Activated CD4-positive, alpha-beta memory T cell treated with anti-CD3 and anti-CD28 coated beads, Interleukin-2, amount 10 ng/mL, durations not matched to agents 7 days and 5 days (primary cell): Measurements from ENCODE around the gene ULK4. TPM values are rescaled to one million over a fixed set of nuclear protein-coding genes. Genes with fewer than 3 reads are reported as not detected.

Source experiments
- CTCF ChIA-PET: fragments of 350-600 bp; sonication (Branson Sonifier 250); formaldehyde crosslinking; loops from one replicate; lab custom pipeline; 2021; ENCODE audit warnings: antibody characterized with exemption, inconsistent platforms; lab: Charles Lee
- POLR2A ChIA-PET: fragments of 350-600 bp; sonication (Branson Sonifier 250); formaldehyde crosslinking; loops from one replicate; lab custom pipeline; 2021; ENCODE audit warnings: antibody characterized with exemption; lab: Charles Lee
- DNase-seq: peaks from one replicate; pipeline ENCODE4 v3.0.0-alpha.2; 2020
- H3K27ac Mint-ChIP-seq: one replicate; pipeline ENCODE4 v1.8.0; 2021; ENCODE audit warnings: mild to moderate bottlenecking, mixed read lengths
- H3K27me3 Mint-ChIP-seq: one replicate; pipeline ENCODE4 v1.8.0; 2021; ENCODE audit warnings: mixed read lengths
- H3K36me3 Mint-ChIP-seq: one replicate; pipeline ENCODE4 v1.8.0; 2021; ENCODE audit warnings: low read depth, mixed read lengths
- H3K4me1 Mint-ChIP-seq: one replicate; pipeline ENCODE4 v1.8.0; 2021; ENCODE audit warnings: mixed read lengths
- H3K4me3 Mint-ChIP-seq: one replicate; pipeline ENCODE4 v1.8.0; 2021; ENCODE audit warnings: mild to moderate bottlenecking, mixed read lengths
- H3K9me3 Mint-ChIP-seq: one replicate; pipeline ENCODE4 v1.8.0; 2021; ENCODE audit warnings: mixed read lengths
- total RNA-seq, 2 experiments: library from RNA; stranded (reverse); gene quantifications; one replicate each; pipeline ENCODE4 v1.2.3, GENCODE V29; 2021

The ULK4 gene
- 10 to 100 TPM; 14.1 to 18.2 TPM for total RNA-seq

DNA sequence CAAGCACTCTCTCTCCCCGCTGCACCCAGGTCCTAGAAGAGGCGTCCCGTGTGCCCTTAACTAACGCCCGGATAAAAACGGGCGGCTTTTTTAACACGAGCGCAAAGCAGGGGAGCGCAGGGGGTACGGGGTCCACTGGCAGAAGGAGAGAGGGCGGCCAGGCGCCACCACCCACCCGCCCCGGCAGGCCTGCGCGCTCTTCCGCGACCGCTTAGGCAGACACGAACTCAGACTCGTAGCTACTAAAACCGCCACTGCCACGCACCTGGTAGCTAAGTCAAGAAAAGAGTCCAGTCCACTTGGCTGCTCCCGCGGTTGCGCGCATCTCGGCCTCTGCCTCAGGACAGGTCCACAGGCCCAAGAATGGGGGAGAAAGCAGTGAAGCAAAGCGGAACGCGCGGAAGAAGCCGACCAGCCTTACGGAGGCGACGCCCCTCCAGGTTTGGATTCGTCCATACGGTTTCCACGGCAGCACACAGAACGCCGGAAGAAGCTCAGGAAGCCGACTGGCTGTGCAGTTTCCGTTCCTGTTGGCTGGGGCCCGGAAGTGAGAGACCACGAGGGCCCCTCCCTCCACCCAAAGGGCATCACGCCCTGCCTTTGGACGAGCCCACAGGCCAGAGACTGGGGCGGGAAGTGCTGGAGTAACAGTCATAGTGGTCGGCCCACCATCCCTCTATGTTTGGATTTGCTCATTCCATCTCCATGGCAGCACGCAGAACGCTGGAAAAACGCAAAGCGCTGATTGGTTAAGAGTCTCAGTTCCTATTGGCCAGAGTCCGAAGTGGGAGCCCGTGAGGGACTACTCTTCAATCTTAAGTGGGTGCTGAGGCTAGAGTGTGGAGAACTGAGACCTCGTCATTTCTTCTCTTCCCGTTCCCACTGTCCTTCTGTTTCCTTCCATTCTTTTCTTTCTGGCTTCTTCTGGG is at the start of gene ULK4:
ULK4 (minus strand) TSS at position 353 of the 929 bp plus-strand sequence. CDS start 7,344 bp downstream, outside the sequence.
- Mint-ChIP-seq H3K9me3 (no peaks in the 10 kb centered on the region), H3K36me3 (no peaks in the 10 kb centered on the region), H3K27ac (peak within 1 kb of the TSS; percentile 89), H3K4me1 (peaks cover 25% of the 10 kb centered on the region), H3K4me3 (peak within 1 kb of the TSS; percentile 91), H3K27me3 (no peaks in the 10 kb centered on the region)
- DNase-seq = peak; percentile 97
- CTCF ChIA-PET = interaction anchor here (0.6 to 1.6 kb wide), 5 partner anchors 11 to 1646 kb away, joined by 3 to 5 read pairs (median 4); no protein-coding TSS in a partner anchor
- POLR2A ChIA-PET = interaction anchor here (0.9 to 2.1 kb wide), 9 partner anchors 10 to 762 kb away, joined by 3 to 25 read pairs (median 7); partner anchors contain the start of gene CTNNB1

DNA sequence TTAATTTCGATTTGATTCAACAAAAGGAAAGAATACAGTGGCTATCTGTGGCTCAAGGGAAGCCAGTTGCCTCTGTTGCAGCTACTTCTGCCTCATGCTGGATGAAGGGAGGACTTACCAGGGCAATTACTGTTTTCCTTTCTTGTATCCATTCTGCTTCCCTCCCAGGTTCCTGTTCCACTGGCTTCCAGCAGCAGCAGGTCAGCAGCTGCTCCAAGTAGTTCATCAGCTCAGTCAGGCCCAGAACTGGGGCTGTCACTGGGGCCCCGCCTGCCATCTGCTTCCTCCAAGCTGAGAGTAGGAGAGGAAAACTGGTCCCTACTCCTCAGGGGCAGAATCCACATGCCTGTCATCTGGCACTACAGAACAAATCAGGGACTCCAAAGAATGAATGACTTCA is 48.6 kb upstream of the ULK4 start:
- Mint-ChIP-seq H3K4me3 (no peak overlapping the region), H3K36me3 (peaks cover 3% of the 10 kb centered on the region), H3K4me1 (peaks cover 22% of the 10 kb centered on the region), H3K27ac (no peak overlapping the region), H3K27me3 (no peaks in the 10 kb centered on the region), H3K9me3 (no peaks in the 10 kb centered on the region)
- ChIA-PET CTCF (no interaction called here), POLR2A (interaction anchor here (1.3 kb wide), 1 partner anchor 185 kb away, joined by 3 read pairs; no protein-coding TSS in a partner anchor)
- DNase-seq = no peak

DNA sequence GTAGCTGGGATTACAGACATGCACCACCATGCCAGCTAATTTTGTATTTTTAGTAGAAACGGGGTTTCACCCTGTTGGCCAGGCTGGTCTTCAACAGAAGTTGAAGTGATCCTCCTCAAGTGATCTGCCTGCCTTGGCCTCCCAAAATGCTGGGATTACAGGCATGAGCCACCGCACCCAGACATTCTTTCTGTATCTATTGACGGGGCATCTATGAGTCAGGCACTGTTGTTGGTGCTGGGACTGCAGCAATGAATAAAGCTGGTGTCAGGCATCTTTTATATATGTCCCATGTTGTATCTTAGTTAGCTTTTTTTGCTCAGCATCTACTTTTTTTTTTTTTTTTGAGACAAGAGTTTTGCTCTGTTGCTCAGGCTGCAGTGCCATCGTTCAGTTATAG is 47.6 kb upstream of the ULK4 start:
- H3K36me3 Mint-ChIP-seq = peaks cover 3% of the 10 kb centered on the region
- DNase-seq = no peak
- ChIA-PET CTCF (no interaction called here), POLR2A (interaction anchor here (1.0 kb wide), 1 partner anchor 65 kb away, joined by 3 read pairs; no protein-coding TSS in a partner anchor)
- H3K4me3 Mint-ChIP-seq = no peak overlapping the region
- no peaks in the 10 kb centered on the region for H3K27me3 Mint-ChIP-seq
- peaks cover 11% of the 10 kb centered on the region for H3K4me1 Mint-ChIP-seq
- no peak overlapping the region for H3K27ac Mint-ChIP-seq
- no peaks in the 10 kb centered on the region for H3K9me3 Mint-ChIP-seq

DNA sequence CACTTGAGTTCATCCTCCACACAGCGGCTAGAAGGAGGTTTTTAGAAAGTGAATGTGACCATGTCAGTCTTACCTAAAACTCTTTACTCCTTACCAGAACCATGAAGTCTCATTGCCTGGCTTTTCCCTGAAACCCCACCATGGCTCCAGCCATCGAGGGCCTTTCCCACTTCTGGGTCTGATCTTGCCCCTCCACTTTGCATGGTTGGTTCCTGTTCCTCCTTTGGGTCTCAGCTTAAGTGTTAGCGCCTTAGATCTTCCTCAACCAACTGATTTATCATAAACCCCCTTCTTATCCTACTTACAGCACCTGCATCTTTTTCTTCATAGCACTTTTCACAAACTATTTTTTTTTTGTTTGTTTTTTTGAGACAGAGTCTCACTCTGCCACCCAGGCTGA is 45.9 kb upstream of the ULK4 start:
- ChIA-PET POLR2A (no interaction called here), CTCF (no interaction called here)
- Mint-ChIP-seq H3K4me1 (peaks cover 5% of the 10 kb centered on the region), H3K27me3 (no peaks in the 10 kb centered on the region), H3K9me3 (no peaks in the 10 kb centered on the region), H3K36me3 (peaks cover 3% of the 10 kb centered on the region), H3K4me3 (no peak overlapping the region), H3K27ac (no peak overlapping the region)
- DNase-seq = no peak

DNA sequence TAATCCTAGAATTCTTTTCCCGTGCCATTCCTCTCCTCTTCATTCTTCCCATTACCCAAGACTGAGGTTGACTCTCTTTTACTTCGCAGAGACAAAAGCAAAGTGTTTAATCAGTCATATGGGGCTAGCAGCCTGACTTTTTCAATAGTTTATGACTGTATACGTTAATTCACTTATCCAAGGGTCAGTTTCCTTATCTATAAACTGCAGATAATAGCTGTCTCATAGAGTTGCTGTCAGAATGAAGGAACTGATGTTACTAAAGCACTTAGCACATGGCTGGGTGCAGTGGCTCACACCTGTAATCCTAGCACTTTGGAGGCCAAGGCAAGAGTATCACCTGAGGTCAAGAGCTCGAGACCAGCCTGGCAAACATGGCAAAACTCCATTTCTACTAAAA is 43.5 kb upstream of the ULK4 start:
- no peaks in the 10 kb centered on the region for H3K27me3 Mint-ChIP-seq
- H3K4me3 Mint-ChIP-seq = no peak overlapping the region
- ChIA-PET CTCF (interaction anchor here (0.6 kb wide), 1 partner anchor 9 kb away, joined by 3 read pairs; no protein-coding TSS in a partner anchor), POLR2A (no interaction called here)
- no peak overlapping the region for H3K27ac Mint-ChIP-seq
- H3K36me3 Mint-ChIP-seq = peaks cover 2% of the 10 kb centered on the region
- H3K4me1 Mint-ChIP-seq = peaks cover 4% of the 10 kb centered on the region
- no peak for DNase-seq
- H3K9me3 Mint-ChIP-seq = no peaks in the 10 kb centered on the region

DNA sequence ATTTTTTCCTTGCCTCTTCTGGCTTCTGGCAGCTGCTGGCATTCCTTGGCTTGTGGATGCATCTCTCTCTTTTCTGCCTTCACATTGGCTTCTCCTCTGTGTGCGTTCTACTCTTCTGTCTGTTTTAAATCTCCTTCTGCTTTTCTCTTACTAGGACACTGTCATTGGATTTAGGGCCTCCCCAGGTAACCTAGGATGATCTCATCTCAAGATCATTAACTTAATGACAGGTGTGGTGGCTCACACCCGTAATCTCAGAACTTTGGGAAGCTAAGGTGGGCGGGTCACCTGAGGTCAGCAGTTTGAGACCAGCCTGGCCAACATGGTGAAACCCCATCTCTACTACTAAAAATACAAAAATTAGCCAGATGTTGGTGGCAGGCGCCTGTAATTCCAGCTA is 40.9 kb upstream of the ULK4 start:
- CTCF ChIA-PET = no interaction called here
- H3K9me3 Mint-ChIP-seq = no peaks in the 10 kb centered on the region
- DNase-seq = no peak
- POLR2A ChIA-PET = interaction anchor here (0.9 kb wide), 1 partner anchor 12 kb away, joined by 4 read pairs; no protein-coding TSS in a partner anchor
- peaks cover 2% of the 10 kb centered on the region for H3K36me3 Mint-ChIP-seq
- H3K27ac Mint-ChIP-seq = no peak overlapping the region
- H3K4me1 Mint-ChIP-seq = peaks cover 4% of the 10 kb centered on the region
- H3K27me3 Mint-ChIP-seq = no peaks in the 10 kb centered on the region
- no peak overlapping the region for H3K4me3 Mint-ChIP-seq

DNA sequence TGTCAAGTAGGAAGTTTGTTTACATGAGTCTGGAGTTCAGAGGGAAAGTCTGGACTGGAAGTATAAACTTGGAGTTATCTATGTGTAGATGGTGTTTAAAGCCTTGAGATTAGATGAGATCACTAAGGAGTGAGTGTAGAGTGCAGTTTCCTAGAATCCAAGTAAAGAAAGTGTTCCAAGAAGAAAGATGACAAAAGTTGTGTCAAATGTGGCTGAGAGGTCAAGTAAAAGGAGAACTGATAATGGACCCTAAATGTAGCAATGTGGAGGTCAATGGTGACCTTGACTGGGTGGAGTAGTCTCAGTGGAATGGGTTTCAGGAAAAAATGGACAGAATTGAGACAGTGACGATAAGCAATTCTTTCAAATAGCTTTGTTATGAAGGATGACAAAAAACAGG is 39.9 kb upstream of the ULK4 start:
- POLR2A ChIA-PET = no interaction called here

DNA sequence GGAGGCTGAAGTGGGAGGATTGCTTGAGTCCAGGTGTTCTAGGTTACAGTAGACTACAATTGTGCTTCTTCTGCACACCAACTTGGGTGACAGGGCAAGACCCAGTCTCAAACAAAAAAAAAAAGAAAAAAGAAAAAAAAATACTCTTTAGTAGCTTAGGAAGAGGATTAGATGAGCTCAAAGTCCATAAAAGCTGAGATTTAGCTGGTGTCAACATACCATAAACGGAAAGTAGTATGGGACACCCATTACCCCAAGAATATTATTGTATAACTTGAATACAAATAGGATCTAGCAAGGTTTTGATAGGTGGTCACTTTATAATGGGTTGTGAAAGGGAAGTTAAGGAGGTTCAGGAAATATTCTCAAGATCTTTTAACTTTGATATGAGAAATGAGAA is 38.0 kb upstream of the ULK4 start:
- H3K36me3 Mint-ChIP-seq = peaks cover 2% of the 10 kb centered on the region
- no peaks in the 10 kb centered on the region for H3K27me3 Mint-ChIP-seq
- no peaks in the 10 kb centered on the region for H3K9me3 Mint-ChIP-seq
- CTCF ChIA-PET = interaction anchor here (1.0 kb wide), 1 partner anchor 101 kb away, joined by 3 read pairs; no protein-coding TSS in a partner anchor
- H3K4me3 Mint-ChIP-seq = no peak overlapping the region
- POLR2A ChIA-PET = interaction anchor here (1.1 kb wide), 1 partner anchor 19 kb away, joined by 3 read pairs; no protein-coding TSS in a partner anchor
- no peak for DNase-seq
- H3K27ac Mint-ChIP-seq = no peak overlapping the region
- peaks cover 4% of the 10 kb centered on the region for H3K4me1 Mint-ChIP-seq

More for the DNA sequence above, 39.9 kb upstream of the ULK4 start:
- DNase-seq = no peak
- H3K4me1 Mint-ChIP-seq = peaks cover 4% of the 10 kb centered on the region
- no peaks in the 10 kb centered on the region for H3K27me3 Mint-ChIP-seq
- H3K27ac Mint-ChIP-seq = no peak overlapping the region
- no peak overlapping the region for H3K4me3 Mint-ChIP-seq
- CTCF ChIA-PET = no interaction called here
- peaks cover 2% of the 10 kb centered on the region for H3K36me3 Mint-ChIP-seq
- H3K9me3 Mint-ChIP-seq = no peaks in the 10 kb centered on the region

DNA sequence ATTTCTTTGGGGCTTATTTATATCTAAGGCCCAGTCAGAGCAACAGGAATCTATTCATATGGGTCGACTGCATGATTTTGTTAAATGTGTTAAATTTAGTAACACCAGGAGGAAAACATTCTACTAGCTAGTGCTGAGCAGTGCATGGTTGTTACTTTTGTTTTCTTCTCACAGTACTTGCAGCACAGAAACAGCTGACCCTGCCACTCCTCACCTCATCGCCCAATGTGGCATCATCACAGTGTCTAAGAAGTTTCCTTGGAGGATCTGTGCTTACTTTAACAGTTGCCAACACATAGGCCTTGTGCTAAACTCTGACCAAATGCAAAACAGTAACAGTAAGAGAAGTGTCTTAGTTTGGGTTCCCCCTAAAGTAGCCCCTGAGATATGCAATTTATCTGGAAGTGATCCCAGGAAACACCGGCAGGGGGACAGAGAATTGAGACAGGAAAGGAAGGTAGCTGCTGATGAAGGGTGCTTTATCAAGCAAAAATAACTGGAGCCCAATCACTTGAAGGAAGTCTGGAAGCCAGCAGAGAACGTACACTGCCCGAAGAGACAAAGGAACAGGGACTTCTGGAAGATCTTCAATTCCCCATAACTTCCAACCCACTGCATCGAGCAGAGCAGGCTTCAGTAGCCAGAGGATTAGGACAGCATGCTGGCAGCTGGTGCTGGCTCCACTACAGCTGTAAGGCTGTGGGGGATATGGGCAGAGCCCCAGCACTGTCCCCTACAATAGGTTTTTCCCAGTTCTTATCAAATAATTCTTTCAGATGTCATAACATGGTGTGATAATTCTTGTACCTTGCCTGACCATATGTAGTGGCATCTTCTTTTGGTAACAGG is 36.0 kb upstream of the ULK4 start:
- Mint-ChIP-seq H3K36me3 (peaks cover 2% of the 10 kb centered on the region), H3K27ac (no peak overlapping the region), H3K9me3 (no peaks in the 10 kb centered on the region), H3K4me1 (peaks cover 4% of the 10 kb centered on the region), H3K4me3 (no peak overlapping the region), H3K27me3 (peaks cover 3% of the 10 kb centered on the region)
- ChIA-PET CTCF (interaction anchor here (0.8 to 2.0 kb wide), 2 partner anchors 17 to 102 kb away, joined by 3 to 7 read pairs; no protein-coding TSS in a partner anchor), POLR2A (no interaction called here)
- DNase-seq = no peak

DNA sequence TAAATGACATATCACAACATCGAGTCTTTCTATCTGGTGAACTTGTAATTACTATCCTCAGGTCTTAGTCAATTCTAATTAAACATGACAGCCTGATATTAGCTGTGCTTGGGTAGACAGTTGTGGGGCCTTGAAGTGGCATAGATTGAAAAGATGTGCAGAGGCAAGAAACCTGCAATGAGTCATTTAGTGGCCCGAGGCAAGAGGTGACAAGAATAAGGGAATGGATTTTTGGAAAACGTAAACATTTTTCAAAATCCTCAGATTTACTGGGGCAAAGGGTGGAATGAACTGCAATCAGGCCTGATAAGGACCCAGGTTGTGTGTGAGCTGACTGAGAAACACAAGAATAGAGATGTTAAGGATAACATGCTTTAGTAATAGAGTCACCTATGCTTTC is 29.5 kb upstream of the ULK4 start:
- no peak overlapping the region for H3K4me3 Mint-ChIP-seq
- ChIA-PET POLR2A (no interaction called here), CTCF (no interaction called here)
- no peaks in the 10 kb centered on the region for H3K9me3 Mint-ChIP-seq
- no peaks in the 10 kb centered on the region for H3K36me3 Mint-ChIP-seq
- peaks cover 3% of the 10 kb centered on the region for H3K27me3 Mint-ChIP-seq
- H3K27ac Mint-ChIP-seq = no peak overlapping the region
- no peaks in the 10 kb centered on the region for H3K4me1 Mint-ChIP-seq
- DNase-seq = no peak

DNA sequence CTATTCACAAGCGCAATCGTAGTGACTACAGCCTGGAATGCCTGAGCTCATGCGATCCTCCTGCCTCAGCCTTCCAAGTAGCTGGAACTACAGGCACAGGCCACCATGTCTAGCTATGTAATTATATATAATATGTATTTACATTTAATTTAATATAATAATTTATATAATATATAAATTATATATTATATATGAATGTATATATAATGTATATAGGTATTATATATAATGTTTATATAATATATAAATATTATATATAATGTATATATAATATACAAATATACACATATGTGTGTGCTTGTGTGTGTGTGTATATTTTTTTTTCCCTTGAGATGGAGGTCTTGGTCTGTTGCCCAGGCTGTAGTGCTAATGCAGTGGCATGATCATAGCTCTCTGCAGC is 27.6 kb upstream of the ULK4 start:
- H3K36me3 Mint-ChIP-seq = no peaks in the 10 kb centered on the region
- no peaks in the 10 kb centered on the region for H3K4me1 Mint-ChIP-seq
- H3K27ac Mint-ChIP-seq = no peak overlapping the region
- CTCF ChIA-PET = no interaction called here
- DNase-seq = no peak
- POLR2A ChIA-PET = no interaction called here
- peaks cover 2% of the 10 kb centered on the region for H3K27me3 Mint-ChIP-seq
- H3K9me3 Mint-ChIP-seq = no peaks in the 10 kb centered on the region
- H3K4me3 Mint-ChIP-seq = no peak overlapping the region

DNA sequence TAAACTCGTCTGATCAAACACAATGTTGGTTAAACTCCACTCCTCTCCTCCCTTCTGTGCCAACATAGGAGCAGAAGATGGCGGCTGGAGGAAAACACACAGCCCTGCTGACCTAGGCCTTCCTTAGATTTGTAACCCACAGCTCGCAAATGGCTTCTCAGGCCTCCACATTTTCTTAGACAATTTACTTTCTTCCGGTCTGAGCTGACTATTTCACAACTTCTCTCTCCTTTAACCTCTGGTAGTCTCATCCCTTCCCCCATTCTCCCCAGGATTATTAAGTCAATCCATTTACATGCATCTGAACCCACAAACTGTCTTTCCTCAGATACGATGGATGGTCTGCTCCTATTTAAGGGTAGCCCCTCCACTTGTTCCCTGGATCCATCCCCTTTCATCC is 25.7 kb upstream of the ULK4 start:
- ChIA-PET CTCF (no interaction called here), POLR2A (no interaction called here)
- Mint-ChIP-seq H3K27me3 (no peaks in the 10 kb centered on the region), H3K4me1 (no peaks in the 10 kb centered on the region), H3K4me3 (no peak overlapping the region), H3K9me3 (no peaks in the 10 kb centered on the region), H3K36me3 (no peaks in the 10 kb centered on the region), H3K27ac (no peak overlapping the region)
- no peak for DNase-seq
